ACHN (cell line): ENCODE data around the gene ARL6IP5.
A peak's percentile ranks its signal among the peaks of the same experiment; 100 is the strongest.

Experiments
- DNase-seq: peaks from one replicate; pipeline ENCODE4 v3.0.0-alpha.2; 2015
- in situ Hi-C: cut with HindIII; loops from 2 replicates; pipeline ENCODE4 v1.10.0; 2017; ENCODE audit warnings: low sequenced_read_pairs, low pct_ligation_motif_present, low pct_unique_long_range_greater_than_20kb

Gene ARL6IP5

DNA sequence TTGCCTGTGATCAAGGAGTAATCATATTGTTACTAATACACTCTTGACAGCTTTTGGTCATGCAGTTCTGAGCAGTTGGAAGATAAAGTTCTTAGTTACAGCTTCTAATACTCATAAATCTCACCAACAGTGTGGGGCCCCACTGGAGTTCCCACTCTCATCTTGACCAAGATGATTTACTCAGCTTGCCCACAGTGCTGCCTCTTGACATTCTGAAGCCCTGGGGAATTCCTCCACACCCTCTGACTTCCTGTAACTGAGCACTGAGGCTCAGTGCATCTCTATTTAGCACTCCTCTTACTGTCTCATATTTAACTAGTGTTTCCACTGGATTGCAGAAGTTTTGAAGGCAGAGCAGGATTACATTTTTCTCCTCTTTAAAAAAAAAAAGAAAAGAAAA lies 1.9 kb upstream of the ARL6IP5 start:
- DNase-seq = peak; percentile 78
- in situ Hi-C loops = no loop called here

DNA sequence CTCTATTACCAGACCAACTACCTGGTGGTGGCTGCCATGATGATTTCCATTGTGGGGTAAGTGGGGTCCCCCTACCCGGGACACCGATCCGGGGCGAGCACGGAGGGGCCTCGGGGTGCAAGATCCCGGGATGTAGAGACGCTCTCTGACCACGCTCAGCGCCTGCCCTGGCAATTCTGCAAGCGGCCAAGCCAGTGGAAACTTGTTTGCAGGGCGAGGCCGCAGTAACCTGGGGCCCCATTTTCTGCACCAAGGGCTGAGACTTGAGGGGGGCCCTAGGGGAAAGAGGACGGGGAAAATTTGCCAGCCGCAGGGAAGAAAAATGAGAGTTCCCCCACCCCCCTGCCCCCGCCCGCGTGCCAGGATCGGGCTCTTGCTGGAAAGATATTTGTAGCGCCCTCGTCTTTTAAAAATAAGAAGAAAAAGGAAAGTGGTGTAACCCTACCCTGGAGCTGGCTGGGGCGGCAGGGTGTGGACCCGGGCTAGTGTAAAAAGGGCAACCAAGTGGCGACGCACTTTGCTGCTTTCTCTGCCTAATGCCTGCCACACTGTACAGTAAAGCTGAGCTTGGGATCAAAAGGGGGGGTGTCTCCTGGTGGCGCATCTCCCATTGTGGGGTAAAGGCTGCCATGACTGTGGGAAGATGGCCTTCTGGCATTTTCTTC lies 563 bp downstream of the ARL6IP5 start:
- in situ Hi-C loops = no loop called here
- DNase-seq = peak; percentile 25

DNA sequence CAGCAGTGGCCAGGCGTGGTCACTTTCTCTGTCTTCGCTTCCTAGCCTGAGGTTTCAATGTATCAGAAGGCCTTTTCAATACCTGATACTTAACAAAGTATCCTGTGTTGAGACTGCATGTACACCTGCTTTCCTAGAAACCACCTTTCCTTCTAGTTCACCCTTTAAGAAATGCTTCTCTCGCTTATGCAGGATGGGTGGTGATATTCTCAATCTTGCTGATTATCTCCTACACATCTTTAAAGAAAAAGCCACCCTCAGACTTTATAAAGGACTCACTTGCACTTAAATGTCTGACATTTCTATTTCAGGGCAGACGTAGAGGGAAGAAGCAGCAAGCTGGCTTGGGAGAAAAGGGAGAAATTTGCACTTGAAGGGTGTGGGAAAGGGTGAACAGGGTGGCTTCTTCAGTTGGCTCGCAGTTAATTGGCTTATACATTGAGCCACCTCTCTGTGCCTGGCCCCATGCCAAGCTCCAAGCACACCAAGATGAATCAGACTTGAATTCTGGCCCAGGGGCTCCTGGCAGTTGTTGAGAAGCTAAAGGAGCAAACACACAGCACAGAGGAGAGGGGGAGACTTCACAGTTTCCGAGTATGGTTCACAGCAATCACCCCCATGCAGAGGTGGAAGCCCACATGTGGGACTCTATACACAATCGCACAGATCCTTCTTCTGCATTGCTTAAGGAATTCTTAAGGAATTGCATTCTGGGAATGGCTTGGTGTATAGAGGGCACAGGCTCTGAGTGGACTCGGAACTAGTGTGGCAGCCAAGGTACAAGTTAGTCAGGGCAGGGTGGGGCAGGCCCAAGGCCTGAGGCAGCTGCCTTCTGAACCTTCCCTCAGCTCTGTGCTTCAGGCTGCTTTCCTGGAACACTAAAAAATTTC lies 1.3 kb downstream of the ARL6IP5 start:
- in situ Hi-C loops = no loop called here
- DNase-seq = peak; percentile 90

DNA sequence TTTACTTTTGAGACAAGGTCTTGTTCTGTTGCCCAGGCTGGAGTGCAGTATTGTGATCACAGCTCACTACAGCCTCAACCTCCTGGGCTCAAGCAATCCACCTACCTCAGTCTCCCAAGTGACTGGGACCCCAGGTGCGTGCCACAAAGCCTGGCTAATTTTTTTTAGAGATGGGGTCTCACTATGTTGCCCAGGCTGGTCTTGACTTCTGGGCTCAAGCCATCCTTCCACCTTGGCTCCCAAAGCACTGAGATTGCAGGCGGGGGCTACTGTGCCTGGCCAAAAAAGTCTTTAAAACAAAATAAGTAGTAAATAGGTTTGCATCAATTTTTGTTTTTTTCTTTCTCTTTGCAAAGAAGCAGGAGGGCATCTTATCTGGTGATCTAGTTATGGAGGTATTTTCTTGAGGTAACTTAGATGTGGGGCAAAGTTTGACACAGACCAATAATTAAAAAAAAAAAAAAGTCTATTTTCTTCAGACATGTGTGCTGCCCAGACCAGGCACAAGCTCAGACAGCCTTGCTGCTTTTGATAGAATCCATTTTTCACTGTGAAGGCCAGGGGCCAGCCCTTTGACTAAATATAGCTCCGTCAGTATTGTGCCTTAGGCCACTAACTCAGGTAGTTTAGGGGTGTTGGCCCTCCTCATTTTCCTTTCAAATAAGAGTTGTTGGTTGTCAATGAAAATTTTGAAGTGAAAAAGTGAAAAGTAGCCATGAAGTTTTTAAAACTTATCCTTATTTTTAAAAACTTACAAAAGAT lies 2.5 kb downstream of the ARL6IP5 start:
- in situ Hi-C loops = no loop called here

DNA sequence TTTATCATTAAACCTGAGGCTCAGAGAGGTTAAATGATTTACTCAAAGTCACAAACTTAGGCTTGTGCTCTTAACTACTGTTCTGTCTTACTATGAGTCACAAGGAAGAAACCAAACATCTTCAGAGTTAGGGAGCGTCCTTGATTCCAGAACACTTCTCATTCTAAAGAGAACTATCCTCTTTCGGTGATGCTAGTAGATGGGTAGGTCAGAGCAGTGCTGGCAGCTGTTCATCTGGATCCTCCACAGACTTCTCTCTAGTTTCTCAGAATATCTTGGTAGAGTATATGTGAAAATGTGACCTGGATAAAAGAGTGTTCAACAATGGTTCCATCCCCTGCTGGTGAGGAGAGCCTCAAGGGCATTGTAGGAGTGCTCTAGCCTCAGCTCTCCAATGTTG lies 3.3 kb downstream of the ARL6IP5 start:
- in situ Hi-C loops = no loop called here
- DNase-seq = peak; percentile 60

More for the DNA sequence above, 2.5 kb downstream of the ARL6IP5 start:
- DNase-seq = no peak

DNA sequence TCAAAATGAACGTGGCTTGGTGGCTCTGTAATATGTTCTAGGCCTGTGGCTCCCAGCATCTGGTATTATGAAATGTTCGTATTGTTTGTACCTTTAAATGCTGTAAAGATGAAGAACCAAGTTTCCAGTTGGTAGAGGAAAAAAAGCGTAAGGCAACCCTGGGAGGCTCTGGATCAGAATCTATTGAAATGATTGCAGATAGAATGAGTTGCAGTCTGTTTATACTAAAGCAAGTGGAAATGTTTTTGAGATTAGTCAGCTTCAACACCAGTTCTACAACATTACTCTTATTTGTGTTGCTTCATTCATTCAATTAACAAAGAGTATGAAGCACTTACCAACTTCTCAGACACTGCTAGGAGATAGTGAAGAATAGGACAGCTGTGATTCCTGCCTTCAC lies 5.3 kb downstream of the ARL6IP5 start:
- peak; percentile 17 for DNase-seq
- in situ Hi-C loops = no loop called here

DNA sequence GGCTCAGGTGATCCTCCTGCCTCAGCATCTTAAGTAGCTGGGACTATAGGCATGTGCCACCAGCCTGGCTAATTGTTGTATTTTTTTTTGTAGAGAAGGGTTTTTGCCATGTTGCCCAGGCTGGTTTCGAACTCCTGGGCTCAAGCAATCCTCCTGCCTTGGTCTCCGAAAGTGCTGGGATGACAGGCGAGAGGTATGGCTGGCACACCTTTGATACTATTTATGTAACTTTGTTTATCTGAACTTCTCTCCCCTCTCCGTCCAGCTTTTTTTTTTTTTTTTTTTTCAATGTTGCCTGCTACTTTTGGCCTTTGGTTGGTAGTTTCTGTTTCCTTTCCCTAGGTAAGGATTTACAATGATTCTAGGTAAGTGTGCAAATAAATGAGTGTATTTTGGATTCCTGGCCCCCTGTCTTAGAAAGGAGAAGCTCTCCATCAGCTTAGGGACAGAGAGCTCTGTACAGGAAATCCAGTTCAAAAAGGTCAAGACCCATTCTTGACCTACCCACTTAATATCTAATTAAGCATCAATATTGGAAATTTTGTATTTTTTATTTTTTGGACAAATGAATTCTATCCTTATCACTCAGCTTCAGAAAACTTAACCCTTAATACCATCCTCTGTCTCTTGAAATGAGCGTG lies 6.8 kb downstream of the ARL6IP5 start:
- DNase-seq = no peak
- in situ Hi-C loops = no loop called here

DNA sequence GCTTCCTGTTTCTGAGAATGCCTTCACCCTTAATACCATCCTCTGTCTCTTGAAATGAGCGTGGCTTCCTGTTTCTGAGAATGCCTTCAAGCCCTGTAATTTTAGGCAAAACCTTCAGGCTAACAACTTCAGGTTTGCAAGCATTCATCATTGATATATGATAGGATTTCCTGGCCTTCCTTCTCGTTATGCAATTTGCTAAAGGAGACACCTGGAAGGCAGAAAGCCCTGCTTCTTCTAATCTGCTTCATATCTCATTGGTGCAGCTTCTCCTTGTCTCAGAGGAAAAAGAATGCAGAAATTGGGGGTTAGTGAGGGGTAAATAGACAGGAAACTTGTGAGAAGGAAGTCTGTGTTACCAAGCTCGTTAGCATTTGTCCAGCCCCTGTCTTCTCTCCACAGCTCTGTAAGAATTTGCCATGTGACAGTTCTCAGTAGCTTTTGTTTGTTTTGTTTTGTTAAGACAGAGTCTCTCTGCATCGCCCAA lies 7.3 kb downstream of the ARL6IP5 start:
- in situ Hi-C loops = no loop called here
- no peak for DNase-seq

DNA sequence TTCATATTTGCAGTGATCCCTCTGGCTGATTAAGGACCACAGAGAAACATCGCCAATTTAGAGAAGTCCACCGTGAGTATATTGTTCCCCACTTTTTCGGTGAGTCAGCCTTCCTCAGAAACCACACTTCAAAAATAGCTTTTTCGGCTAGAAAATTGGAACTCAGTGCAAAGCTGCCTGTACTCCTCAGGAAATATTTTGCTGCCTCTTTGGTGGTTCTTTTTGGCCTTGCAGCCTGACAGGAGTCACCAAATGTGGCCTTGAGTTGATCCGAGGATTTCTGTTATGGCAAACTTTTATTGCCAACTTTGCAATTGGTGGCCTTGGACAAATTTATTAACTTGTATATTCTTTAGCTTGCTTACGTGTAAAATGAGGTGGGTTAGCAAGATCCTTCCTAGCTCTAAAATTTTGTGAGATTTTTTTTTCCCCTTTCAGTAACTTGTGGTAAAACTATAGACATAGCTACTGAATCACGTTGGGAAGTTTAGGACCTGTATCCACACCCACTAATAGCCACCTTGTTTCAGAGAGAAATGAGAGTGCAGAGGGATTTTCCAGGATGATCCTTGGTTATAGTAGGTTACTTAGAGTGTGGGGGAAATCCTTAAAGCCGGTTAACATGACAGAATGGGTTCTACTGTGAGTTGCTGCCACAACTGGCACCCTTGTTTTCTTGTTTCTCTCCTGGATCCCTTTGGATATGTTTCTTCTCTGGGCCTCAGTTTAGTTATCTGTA lies 9.9 kb downstream of the ARL6IP5 start:
- DNase-seq = no peak
- in situ Hi-C loops = no loop called here

DNA sequence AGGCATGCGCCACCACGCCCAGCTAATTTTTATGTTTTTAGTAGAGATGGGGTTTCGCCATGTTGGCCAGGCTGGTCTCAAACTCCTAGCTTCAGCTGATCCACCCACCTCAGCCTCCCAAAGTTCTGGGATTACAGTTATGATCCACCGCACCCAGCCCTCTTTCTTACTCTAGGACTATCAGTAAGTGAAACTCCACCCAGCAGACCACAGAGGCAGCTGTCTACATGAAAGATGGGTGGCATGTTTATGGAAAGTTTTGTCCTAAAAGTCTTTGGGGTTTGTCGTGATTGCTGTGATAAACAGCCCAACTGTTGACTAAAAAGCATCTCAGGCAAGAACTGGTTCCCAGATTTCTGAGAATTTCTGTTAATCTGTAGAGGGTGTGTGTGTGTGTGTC lies 10.9 kb downstream of the ARL6IP5 start:
- DNase-seq = no peak
- in situ Hi-C loops = no loop called here

DNA sequence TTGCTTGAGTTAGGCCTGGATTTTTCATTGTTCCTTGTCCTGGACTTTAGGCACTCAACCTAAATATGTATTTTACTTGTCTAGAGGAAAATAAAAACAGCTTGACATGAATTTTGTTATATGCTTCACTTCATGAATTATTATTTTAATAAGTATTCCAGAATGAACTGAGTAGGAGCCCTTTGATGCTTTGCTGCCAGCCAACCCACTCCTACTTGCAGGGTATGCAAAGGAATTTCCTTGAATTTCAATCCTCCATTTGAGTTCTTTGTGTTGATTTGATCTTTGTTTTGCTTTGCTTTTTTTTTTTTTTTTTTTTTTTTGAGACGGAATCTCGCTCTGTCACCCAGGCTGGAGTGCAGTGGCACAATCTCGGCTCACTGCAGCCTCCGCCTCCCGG lies 11.6 kb downstream of the ARL6IP5 start:
- DNase-seq = no peak
- in situ Hi-C loops = no loop called here

DNA sequence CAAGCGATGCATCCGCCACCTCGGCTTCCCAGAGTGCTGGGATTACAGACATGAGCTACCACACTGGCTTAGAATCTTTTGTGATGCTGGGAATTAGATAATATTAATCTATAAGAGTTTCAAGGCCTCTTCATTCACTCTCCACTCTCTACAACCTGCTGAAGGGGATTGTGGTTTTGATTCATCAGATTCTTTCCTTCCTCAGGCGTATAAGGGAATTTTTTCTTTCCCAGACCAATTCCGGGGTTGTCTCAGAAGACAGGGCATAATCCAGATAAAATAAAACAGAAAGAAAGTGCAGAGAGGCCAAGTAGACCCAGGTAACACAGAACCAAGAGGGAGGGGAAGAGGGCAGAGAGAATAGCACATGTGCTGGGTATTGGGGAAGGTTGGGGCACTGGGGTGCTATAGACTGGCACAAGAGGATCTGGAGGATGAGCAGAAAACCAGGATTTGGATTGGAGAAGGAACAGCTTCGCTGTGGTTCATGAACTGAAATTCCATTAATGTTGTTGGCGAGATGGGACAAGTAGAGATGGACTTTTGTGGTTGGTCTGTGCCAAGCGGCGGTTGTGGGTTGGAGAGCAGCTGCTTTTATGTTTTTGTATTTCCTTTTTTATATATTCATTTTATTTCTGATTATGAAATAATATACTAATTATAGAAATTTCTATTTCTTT lies 12.8 kb downstream of the ARL6IP5 start:
- in situ Hi-C loops = no loop called here
- DNase-seq = peak; percentile 20

DNA sequence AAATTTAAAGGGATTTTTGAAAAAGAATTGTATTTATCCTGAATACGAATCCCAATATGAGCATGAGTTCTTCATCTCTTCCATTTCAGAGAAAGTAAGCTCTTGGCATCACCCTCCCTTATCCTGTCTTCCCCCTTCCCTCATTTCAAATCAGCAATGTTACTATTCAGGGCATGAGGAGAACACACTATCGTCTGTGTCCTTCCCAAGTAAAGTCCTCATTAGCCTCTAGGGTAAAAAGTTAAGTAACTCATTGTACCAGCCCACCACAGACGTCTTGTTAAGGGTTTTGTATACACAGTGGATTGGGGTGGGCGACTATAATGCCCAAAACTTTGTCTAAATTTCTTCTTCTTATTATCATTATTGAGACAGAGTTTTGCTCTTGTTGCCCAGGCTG lies 14.8 kb downstream of the ARL6IP5 start:
- in situ Hi-C loops = no loop called here
- no peak for DNase-seq

DNA sequence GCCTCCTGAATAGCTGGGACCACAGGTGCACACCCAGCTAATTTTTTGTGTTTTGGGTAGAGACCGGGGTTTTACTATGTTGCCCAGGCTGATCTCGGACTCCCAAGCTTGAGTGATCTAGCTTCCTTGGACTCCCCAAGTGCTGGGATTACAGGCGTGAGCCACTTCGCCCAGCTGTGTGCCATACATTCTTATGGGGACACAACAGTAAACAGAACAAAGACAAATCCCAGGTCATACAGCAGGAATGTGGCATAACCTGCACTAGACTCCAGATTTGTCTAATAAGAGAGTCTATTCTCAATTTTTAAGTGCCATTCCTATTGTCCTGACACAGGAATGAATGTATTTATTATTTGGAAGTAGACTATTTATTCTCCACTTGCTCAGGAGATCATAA lies 17.6 kb downstream of the ARL6IP5 start:
- in situ Hi-C loops = no loop called here
- DNase-seq = no peak

DNA sequence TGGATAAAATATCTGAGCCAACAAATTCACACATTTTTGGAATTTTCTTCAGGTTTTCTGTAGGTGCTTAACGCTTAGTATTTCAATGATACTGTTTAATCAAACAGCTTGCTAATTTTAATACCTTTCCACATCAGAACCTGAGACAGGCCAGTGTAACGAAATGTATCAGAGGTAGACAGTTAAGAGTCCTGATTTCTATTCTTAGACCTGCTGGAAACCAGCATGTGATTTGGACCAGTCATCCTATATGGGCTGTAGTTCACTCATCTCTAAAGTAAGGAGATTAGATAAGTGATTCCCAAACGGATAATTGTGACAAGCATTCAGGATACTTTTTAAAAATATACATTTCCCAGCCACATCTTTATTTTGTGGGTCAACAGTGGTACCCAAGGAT lies 18.4 kb downstream of the ARL6IP5 start:
- no peak for DNase-seq
- in situ Hi-C loops = no loop called here

DNA sequence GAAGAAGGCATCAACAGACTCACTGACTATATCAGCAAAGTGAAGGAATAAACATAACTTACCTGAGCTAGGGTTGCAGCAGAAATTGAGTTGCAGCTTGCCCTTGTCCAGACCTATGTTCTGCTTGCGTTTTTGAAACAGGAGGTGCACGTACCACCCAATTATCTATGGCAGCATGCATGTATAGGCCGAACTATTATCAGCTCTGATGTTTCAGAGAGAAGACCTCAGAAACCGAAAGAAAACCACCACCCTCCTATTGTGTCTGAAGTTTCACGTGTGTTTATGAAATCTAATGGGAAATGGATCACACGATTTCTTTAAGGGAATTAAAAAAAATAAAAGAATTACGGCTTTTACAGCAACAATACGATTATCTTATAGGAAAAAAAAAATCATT lies 19.8 kb downstream of the ARL6IP5 start:
- in situ Hi-C loops = no loop called here
- no peak for DNase-seq

DNA sequence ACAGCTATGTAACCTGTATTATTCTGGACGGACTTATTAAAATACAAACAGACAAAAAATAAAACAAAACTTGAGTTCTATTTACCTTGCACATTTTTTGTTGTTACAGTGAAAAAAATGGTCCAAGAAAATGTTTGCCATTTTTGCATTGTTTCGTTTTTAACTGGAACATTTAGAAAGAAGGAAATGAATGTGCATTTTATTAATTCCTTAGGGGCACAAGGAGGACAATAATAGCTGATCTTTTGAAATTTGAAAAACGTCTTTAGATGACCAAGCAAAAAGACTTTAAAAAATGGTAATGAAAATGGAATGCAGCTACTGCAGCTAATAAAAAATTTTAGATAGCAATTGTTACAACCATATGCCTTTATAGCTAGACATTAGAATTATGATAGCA lies 20.6 kb downstream of the ARL6IP5 start:
- no peak for DNase-seq
- in situ Hi-C loops = no loop called here

DNA sequence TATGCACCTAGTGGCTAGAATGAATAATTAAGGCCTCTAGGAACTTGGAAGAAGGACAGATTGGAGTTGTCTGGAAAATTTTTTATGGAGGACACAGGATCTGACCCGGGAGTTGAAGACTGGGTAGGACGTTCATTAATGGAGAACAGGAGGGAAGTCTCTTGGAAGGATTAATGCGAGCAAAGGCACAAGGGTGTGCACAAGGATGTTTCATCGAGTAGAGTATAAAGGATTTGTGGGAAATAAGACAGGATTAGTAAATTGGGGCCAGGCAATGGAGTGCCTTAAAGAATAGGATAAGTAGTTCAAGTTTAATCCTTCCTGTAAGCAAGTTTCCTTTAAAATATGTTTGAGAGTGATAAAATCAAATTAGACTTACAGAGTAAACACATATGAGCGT lies 23.1 kb downstream of the ARL6IP5 start:
- DNase-seq = no peak
- in situ Hi-C loops = no loop called here
